ENCODE data around the gene TNNI2.

TNNI2 gene

DNA sequence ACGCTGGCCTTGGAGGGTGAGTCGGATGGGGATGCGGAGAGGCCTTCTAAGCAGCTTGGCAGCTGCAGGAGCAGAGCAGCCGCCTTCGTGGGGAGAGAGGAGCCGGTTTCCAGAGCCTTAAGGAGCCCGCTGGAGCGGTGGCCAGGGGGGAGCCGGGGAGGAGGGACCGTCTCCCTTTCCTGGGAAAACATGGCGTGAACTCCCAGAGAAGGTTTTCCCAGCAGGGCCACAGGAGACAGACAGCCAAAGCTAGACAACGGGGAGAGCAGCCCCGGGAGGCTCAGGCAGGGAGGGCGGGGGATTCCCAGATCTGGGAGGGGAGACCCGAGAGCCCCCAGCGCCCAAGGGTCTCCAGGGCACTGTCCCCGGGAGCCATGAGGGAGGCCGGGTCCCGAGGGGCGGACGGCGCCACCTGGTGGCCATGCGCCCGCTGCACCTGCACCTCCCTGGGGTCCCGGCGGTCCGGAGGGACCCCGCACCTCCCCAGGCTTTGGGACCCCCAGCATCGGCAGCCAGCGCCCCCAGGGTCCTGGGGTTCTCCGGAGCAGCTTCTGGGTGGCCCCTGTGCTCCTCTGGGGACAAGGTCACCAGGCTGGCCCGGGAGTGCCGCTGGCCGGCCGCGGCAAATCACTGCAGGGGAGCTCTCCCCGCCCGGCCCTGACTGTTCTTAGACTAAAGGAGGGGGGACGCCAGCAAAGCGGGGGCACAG, 6.4 kb upstream of the TNNI2 start:
- peak in 38 of 58 donors; percentile 14 to 76 (median 50) for DNase-seq

GRCh38 chr11:1832920-1833295, 5.9 kb upstream of the TNNI2 start:
- DNase-seq, result no peak

DNA sequence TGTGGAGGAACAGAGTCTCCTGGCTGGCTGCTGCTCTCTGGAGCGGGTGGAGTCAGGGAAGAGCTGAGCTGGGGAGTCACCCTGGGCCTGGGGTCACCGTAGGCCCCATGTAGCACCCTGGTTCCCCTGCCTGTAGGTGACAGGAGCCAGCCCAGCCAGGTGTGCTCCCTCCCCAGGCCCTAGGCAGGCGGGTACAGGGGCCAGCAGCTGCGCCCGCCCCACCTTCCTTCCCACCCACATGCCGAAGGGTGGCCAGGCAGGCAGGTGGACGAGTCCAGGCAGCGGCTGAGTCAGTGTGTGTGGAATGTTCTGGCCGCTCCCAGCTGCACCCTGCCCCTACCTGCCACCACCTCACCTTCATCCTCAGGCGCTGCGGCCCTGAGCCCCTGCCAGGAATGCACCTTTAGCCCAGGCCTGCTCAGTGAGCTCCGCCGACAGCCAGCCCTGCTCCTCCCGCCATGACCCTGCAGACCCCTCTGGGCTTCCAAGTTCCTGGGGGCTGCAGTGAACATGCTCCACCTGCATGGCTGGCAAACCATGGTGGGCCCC, 4.6 kb upstream of the TNNI2 start:
- no peak for DNase-seq

GRCh38 chr11:1834779-1835670, 3.8 kb upstream of the TNNI2 start, which contains the start of gene SYT8:
Gene SYT8 (plus strand): TSS chr11:1834990. CDS start chr11:1835106, 116 bp downstream.
- no peak for DNase-seq

- DNase-seq, result no peak
These were observed 3.1 kb upstream of the TNNI2 start for GRCh38 chr11:1835671-1836010.

DNA sequence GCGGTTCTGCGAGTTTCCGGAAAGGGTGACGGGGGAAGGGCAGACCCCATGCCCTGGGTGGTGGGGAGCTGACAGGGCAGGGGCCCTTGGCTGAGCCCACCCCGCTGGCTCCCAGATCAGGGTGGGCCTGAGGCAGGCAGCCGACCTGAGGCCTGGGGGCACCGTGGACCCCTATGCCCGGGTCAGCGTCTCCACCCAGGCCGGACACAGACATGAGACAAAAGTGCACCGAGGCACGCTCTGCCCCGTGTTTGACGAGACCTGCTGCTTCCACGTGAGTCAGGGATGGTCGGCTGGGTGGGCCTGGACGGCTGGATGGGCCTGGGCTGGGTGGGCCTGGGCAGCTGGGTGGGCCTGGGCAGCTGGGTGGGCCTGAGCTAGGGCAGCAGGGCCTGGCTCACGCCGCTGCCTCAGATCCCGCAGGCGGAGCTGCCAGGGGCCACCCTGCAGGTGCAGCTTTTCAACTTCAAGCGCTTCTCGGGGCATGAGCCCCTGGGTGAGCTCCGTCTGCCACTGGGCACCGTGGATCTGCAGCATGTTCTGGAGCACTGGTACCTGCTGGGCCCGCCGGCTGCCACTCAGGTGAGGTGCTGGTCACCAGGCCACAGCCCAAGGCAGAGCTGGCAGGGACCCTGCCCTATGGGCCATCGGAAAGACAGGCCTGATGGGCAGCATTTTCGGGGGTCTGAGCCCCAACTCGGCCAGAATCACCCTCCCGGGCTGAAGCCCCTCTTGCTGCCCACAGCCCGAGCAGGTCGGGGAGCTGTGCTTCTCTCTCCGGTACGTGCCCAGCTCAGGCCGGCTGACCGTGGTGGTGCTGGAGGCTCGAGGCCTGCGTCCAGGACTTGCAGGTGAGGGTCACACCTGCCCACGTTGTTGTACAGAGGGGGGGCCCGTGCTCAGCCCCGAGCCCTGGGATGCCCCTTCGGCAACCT, 2.5 kb upstream of the TNNI2 start:
- DNase-seq, result no peak

DNA sequence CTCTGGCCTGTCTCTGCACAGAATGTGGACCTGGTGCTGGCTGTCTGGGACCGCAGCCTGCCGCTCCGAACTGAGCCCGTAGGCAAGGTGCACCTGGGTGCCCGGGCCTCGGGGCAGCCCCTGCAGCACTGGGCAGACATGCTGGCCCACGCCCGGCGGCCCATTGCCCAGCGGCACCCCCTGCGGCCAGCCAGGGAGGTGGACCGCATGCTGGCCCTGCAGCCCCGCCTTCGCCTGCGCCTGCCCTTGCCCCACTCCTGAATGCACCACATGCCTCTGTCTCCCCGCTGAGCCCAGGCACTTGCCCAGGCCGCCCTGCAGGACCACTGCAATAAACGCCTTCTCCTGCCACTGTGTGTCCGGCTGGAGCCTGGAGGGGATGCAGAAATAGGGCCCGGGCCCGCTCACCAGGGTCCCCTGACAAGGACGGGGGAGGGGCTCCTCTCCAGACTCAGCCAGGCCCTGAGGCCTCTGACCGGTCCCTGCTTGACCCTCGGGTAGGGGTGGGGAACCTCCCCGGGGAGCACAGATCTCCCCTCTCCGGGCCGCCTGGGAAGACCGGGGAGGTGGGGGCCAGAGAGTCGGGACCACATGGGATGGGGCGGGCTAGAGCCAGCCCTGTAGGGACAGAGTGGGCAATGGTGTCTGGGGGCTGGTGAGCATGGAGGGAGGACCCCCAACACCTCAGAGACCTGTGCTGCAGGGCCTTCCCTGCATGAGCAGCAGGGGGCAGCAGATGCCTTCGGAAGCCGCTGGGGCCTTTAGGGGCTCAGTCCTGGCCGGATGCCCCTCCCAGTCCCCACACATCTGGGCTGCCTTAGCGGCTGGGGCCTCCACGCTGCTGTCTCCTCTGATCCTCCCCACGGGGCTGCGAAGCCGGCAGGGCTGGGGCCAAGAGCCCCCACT, 1.4 kb upstream of the TNNI2 start:
- peak in 25 of 58 donors; percentile 7 to 64 (median 27) for DNase-seq

- no peak for DNase-seq
These were observed 730 bp upstream of the TNNI2 start for GRCh38 chr11:1838077-1838425.

DNA sequence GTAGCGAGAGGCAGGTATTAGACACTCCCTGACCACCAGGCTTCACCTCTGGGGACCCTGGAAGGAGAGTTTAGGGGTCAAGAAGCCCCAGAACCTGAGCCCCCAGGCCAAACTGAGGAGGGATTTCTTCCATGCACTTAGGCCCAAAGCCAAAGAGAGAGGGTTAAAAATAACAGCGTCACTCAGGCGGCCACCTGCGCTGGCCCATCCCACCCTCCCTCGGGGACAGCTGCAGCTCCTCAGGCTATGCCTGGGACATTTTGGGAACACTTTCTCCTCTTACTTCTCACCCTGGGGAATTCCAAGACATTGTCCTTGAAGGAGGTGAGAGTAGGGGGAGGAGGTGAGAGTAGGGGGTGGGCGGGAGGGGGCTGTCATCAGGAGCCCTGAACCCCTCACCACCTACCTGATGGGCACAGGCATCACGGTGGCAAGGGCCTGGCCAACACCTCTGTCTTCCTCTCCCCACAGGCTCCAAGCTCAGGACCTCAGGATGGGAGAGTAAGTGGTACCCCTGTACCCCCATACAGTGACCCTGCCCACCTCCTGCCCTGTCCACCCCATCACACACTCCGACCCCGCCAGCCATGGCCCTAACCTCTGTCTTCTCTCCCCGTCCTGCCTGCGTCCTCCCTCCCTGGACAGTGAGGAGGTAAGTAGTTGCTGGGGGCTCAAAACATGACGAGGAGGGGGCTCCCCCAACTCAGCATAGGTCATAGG, 583 bp downstream of the TNNI2 start:
- DNase-seq, result no peak

DNA sequence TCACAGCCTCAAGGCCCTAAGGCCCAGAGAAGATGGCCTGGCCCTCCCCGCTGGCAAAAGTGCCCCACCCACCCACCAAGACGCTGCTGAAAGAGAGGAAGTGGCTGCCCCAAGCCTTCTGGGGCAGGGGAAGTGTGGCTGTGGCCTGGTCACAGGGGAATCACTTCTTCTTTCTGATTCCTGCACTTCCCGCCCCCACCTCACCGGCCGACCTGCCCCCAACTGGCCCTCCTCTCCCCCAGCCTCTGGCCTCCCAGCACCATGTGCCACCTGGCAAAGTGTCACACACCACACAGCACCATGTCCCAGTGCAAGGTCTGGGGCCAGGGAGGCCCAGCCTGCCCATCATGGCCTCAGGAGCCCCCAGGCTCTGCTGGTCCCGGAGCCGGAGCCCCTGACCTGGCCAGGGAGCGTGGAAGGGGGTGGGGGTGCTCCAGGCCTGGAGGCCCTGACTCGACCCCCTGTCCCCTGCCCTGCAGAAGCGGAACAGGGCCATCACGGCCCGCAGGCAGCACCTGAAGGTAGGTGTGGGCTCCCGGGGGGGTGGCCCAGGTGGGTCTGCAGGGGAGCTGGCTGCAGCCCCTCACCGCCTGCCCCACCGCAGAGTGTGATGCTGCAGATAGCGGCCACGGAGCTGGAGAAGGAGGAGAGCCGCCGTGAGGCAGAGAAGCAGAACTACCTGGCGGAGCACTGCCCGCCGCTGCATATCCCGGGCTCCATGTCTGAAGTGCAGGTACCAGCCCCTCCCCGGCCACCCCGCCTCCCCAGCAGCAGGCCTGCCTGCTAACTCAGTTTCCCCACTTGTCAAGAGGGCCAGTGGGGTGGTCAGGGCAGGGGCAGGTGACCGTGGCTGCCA, 1.4 kb downstream of the TNNI2 start:
- DNase-seq, result peak in 11 of 58 donors; percentile 20 to 44 (median 33)

DNA sequence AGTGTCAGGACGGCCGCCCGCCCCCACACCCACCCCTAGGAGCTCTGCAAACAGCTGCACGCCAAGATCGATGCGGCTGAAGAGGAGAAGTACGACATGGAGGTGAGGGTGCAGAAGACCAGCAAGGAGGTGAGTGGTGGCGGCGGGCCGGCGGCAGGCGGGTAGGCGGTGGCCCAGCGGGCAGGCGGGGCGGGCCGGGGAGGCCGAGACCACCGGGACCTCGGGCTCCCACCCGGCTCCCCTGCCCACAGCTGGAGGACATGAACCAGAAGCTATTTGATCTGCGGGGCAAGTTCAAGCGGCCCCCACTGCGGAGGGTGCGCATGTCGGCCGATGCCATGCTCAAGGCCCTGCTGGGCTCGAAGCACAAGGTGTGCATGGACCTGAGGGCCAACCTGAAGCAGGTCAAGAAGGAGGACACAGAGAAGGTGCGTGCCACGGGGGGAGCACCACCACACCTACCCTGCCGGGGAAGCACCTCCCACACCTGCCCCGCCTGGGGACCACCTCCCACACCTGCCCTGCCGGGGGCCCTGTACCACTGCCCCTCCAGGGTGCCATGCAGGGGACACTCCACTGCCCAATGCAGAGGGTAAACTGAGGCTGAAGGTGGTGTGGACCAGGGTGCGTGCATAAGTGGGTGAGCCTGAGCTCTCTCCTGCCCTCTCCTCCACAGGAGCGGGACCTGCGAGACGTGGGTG, 2.1 kb downstream of the TNNI2 start:
- no peak for DNase-seq

DNA sequence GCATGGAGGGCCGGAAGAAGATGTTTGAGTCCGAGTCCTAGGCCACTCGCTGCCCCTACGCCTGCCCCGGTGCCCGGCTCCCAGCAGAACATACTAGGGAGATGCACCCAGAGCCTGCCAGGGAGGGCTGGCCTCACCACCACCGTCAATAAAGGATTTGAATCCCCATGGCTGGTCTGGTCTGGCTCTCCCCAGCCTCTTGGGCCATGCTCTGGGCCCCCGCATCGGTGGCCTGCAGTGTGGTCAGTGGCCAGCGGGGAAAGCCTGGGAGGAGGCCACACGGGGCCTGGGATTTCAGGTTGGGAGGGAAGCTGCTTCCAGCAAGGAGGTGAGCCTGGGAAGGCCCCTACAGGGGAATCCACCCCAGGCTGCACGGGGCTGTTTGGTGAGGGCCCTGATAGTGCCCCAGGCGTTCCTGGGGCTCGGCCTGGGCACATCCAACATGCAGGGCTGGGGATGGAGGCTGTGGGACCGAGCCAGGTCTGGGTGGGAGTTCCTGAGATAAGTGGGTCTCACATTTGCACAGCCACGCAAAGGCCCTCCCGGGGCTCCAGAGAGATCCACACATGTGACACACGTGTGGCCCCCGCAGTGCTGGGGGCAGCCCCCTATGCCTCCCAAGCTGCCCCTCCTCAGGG, 2.8 kb downstream of the TNNI2 start:
- DNase-seq, result no peak

GRCh38 chr11:1842149-1843097, 3.6 kb downstream of the TNNI2 start:
- no peak for DNase-seq

DNA sequence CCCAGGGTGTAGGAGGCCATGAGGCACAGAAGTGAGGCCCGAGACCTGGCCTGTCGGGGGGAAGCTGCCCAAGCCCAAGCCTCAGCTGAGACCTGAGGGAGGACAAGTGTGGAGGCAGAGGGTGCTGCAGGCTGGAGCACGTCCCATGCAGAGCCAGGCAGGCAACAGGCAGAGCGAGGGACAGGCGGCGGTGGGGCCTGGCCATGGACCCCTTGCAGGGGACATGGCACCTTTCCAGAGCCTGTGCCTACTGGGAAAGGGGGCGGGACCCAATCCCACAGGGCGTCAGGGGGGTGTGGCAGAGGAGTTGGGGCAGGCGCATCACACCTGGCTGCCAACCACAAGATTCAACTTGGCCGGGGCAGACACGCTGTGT, 4.3 kb downstream of the TNNI2 start:
- DNase-seq, result no peak

DNA sequence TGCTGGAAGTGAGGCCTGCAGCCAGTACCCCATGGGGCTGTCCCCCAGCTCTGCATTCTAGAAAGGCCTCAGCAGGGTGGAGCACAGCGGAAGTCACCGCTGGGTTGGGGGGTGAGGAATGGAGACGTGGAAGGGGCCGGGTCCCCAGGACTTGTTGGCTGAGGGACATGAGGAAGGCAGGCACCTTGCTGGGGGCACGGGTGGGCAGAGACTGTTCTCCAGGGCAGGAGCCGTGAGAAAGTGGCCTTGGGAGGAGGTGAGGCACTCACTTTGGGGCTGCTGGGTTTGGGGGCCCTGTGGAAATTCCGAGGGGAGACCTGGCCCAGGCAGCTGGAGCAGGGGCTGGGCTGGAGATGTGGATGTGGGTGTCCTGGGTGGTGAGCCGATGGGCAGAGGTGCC, 5.0 kb downstream of the TNNI2 start:
- no peak for DNase-seq

Measured in anterior cingulate cortex (tissue), 58 donors.